Measurements from ENCODE around the gene EVX1.

- TF ChIP-seq CTCF (IDR thresholded peaks at IDR 0.05; ENCODE audit: poor library complexity) = no peak
- no peak for TF ChIP-seq EZH2phosphoT487 (IDR thresholded peaks at IDR 0.05; ENCODE audit: low read depth, severe bottlenecking, unreplicated experiment)
- TF ChIP-seq EZH2 (IDR thresholded peaks at IDR 0.05; ENCODE audit: borderline replicate concordance) = no peak
Observed at GRCh38 chr7:27219821-27220220, 22.8 kb upstream of the EVX1 start.
